Progenitor cell of endocrine pancreas (in vitro differentiated cells): ENCODE data around the gene KIF21B. TPM values are rescaled to one million over a fixed set of nuclear protein-coding genes. Genes with fewer than 3 reads are reported as not detected.

Experiments used
- DNase-seq: peaks from one replicate; pipeline ENCODE4 v3.0.0; 2021; ENCODE audit warnings: low spot score; ENCODE audit not compliant: unreplicated experiment
- H3K27ac Mint-ChIP-seq: 2 replicates; pipeline ENCODE4 v1.8.0; 2021; ENCODE audit warnings: mild to moderate bottlenecking, moderate library complexity, mixed read lengths
- H3K27me3 Mint-ChIP-seq: 2 replicates; pipeline ENCODE4 v1.8.0; 2021; ENCODE audit warnings: mixed read lengths
- H3K36me3 Mint-ChIP-seq: 2 replicates; pipeline ENCODE4 v1.8.0; 2022; ENCODE audit warnings: mixed read lengths; ENCODE audit not compliant: insufficient read depth
- H3K4me1 Mint-ChIP-seq: 2 replicates; pipeline ENCODE4 v1.8.0; 2021; ENCODE audit warnings: low read depth, mixed read lengths
- H3K4me3 Mint-ChIP-seq: 2 replicates; pipeline ENCODE4 v1.8.0; 2021; ENCODE audit warnings: low read depth, mild to moderate bottlenecking, moderate library complexity, mixed read lengths
- H3K9me3 Mint-ChIP-seq: 2 replicates; pipeline ENCODE4 v1.8.0; 2021; ENCODE audit warnings: low read depth, mixed read lengths
- CTCF ChIP-seq: fragments of 200-600 bp; sonication (generic); IDR thresholded peaks from one replicate; pipeline ENCODE4 v1.5.0; 2021; ENCODE audit warnings: antibody characterized with exemption, mild to moderate bottlenecking; ENCODE audit not compliant: unreplicated experiment
- total RNA-seq: library from RNA; stranded (reverse); gene quantifications from 2 replicates; pipeline ENCODE4 v1.2.1, GENCODE V29; 2021

Gene KIF21B
- total RNA-seq, 1 donor from 2014 or later, result 11.4 TPM

GRCh38 chr1:200969726-200970561, 53.6 kb downstream of the KIF21B start:
- H3K27me3 Mint-ChIP-seq, result no peaks in the 10 kb centered on the region
- DNase-seq, result no peak
- H3K27ac Mint-ChIP-seq, result peak overlapping the region; percentile 62
- no peaks in the 10 kb centered on the region for H3K9me3 Mint-ChIP-seq
- no peaks in the 10 kb centered on the region for H3K4me1 Mint-ChIP-seq
- no peak overlapping the region for H3K4me3 Mint-ChIP-seq
- TF ChIP-seq CTCF, result no peak
- no peaks in the 10 kb centered on the region for H3K36me3 Mint-ChIP-seq

DNA sequence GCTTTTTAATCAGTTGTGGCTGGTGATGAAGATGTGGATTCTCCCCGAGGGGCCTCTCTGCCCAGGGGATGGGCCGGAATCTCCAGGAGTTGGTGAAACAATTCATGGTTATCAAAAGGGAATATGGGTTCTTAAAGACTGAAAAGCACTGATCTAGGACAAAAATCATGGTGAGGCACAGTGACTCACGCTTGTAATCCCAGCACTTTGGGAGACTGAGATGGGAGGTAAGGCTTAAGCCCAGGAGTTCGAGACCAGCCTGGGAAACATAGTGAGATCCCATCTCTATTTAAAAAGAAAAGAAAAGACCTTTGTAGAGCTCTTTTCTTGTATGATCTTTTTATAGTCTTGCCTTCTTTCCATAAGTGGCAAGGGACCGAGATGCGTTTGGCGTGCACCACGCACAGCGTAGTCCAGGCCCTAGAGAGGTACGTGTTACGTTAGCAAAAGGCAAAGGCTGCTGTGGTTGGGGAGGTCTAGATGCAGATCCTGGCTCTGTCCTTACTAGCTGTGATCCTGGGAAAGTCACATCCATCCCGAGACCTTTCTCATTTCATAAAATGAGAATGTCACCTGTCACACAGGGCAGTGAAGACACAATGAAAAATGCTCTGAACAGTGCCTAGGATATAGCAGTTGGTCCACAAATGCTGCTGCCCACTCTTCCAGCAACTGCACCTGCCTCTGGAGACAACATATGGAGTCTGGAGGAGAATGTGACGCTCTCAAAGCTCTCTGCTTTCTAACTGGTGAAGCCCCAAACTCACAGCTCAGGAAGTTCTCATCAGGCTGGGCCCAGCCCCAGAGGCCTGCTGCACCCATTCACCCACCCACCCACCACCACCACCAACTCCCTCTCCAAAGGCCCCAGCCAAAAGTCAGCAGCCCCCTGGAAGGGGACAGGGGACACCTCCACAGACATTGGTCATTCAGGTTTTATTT, 54.8 kb downstream of the KIF21B start:
- Mint-ChIP-seq H3K4me3 (no peak overlapping the region), H3K36me3 (no peaks in the 10 kb centered on the region), H3K9me3 (no peaks in the 10 kb centered on the region), H3K27ac (peak overlapping the region; percentile 8), H3K4me1 (no peaks in the 10 kb centered on the region), H3K27me3 (peaks cover 3% of the 10 kb centered on the region)
- TF ChIP-seq CTCF, result no peak
- DNase-seq, result no peak

GRCh38 chr1:200967693-200968468, 55.6 kb downstream of the KIF21B start:
- TF ChIP-seq CTCF, result no peak
- H3K4me3 Mint-ChIP-seq, result no peak overlapping the region
- no peaks in the 10 kb centered on the region for H3K36me3 Mint-ChIP-seq
- H3K27ac Mint-ChIP-seq, result peak overlapping the region; percentile 8
- H3K27me3 Mint-ChIP-seq, result peaks cover 6% of the 10 kb centered on the region
- H3K9me3 Mint-ChIP-seq, result no peaks in the 10 kb centered on the region
- no peak for DNase-seq
- H3K4me1 Mint-ChIP-seq, result no peaks in the 10 kb centered on the region

DNA sequence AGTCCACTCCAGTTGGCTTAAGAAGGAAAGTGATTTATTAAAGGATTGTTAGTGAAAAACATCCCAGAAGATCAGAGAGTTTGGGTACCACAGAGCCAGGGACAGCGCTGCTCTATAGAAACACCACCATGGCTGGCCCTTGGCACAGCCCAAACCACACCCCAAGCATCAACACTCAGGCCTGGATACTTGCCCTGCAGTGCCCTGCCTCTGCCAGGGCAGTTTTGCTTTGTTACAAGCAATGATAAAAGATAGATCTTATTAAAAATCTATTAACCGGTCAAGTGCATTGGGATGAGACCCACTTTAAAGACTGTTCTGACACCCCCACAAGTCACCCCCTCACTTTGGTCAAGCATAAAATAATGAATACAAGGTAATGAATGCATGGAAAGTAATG, 56.6 kb downstream of the KIF21B start:
- no peak for TF ChIP-seq CTCF
- Mint-ChIP-seq H3K27ac (no peak overlapping the region), H3K9me3 (no peaks in the 10 kb centered on the region), H3K36me3 (no peaks in the 10 kb centered on the region), H3K4me3 (no peak overlapping the region), H3K27me3 (peaks cover 10% of the 10 kb centered on the region), H3K4me1 (no peaks in the 10 kb centered on the region)
- DNase-seq, result no peak
